Thoracic aorta (tissue), 2 donors: Measurements from ENCODE around the gene SNRNP40. TPM values are rescaled to one million over a fixed set of nuclear protein-coding genes. Genes with fewer than 3 reads are reported as not detected.

Experiments used
- ATAC-seq: fragments of 150-250 bp; one replicate; pipeline ENCODE4 v1.8.0; 2017; ENCODE audit warnings: low read depth; ENCODE audit not compliant: insufficient number of reproducible peaks, low FRiP score
- DNase-seq: peaks from one replicate; pipeline ENCODE4 v3.0.0-alpha.2; 2020; ENCODE audit warnings: low spot score
- H3K27ac ChIP-seq, 2 donors: fragments of 200-600 bp; sonication (generic); 1 replicate in 1 of 2; 2 replicates in 1 of 2; pipeline ENCODE4 v1.5.1; 2016; ENCODE audit warnings: mild to moderate bottlenecking in 2 of 2, moderate library complexity in 2 of 2
- H3K27me3 ChIP-seq: fragments of 200-600 bp; sonication (generic); replicated peaks from 2 replicates; pipeline ENCODE4 v1.6.0; 2016; ENCODE audit warnings: mild to moderate bottlenecking; ENCODE audit not compliant: insufficient read depth
- H3K36me3 ChIP-seq: fragments of 200-600 bp; sonication (generic); one replicate; pipeline ENCODE4 v1.5.1; 2016
- H3K4me1 ChIP-seq, 2 donors: fragments of 200-600 bp; sonication (generic); 1 replicate in 1 of 2; 2 replicates in 1 of 2; pipeline versions ENCODE4 v1.5.1 to v1.6.0; 2016; ENCODE audit warnings: low read depth in 2 of 2, mild to moderate bottlenecking in 1 of 2; ENCODE audit not compliant: control insufficient read depth in 1 of 2
- H3K4me3 ChIP-seq: fragments of 200-600 bp; sonication (generic); 2 replicates; pipeline ENCODE4 v1.5.1; 2016; ENCODE audit warnings: mild to moderate bottlenecking
- H3K9me3 ChIP-seq: fragments of 200-600 bp; sonication (generic); 2 replicates; pipeline ENCODE4 v1.5.1; 2016
- total RNA-seq, 2 donors: library from RNA; depleted of rRNA; stranded (reverse); fragments of >200 nt; gene quantifications; one replicate each; pipeline versions ENCODE4 v1.1.0 to v1.2.3, GENCODE V29; 2016
- TF ChIP-seq, protein P1 (sequence below): fragments of 200-600 bp; sonication (generic); IDR thresholded peaks from one replicate; pipeline ENCODE4 v1.5.1; 2019; ENCODE audit warnings: antibody characterized with exemption

SNRNP40 gene
- total RNA-seq, 2 donors from 2014 or later: 26.5 to 44.1 TPM

DNA sequence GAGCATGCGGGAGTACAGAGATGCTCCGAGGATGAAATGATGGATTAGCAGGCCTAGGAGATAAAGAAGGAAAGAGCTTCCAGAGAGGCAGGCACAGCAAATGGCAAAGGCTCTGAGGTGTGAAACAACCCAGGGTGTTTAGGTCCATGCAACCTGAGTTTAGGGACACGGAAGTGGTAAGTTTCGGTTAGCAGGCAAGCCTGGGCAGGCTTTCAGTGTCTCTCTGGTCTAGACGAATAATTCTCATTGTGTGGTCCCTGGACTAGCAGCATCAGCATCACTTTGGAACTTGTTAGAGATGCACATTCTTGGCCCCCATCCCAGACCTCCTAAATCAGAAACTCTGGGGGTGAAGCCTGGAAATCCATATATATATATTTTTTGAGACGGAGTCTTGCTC, 75.5 kb downstream of the SNRNP40 start:
- Histone ChIP-seq H3K4me1 (no peaks in the 10 kb centered on the region), H3K27ac (no peak overlapping the region), H3K4me3 (no peak overlapping the region), H3K9me3 (no peaks in the 10 kb centered on the region), H3K27me3 (no peaks in the 10 kb centered on the region), H3K36me3 (no peaks in the 10 kb centered on the region)
- TF ChIP-seq, protein P1, sequence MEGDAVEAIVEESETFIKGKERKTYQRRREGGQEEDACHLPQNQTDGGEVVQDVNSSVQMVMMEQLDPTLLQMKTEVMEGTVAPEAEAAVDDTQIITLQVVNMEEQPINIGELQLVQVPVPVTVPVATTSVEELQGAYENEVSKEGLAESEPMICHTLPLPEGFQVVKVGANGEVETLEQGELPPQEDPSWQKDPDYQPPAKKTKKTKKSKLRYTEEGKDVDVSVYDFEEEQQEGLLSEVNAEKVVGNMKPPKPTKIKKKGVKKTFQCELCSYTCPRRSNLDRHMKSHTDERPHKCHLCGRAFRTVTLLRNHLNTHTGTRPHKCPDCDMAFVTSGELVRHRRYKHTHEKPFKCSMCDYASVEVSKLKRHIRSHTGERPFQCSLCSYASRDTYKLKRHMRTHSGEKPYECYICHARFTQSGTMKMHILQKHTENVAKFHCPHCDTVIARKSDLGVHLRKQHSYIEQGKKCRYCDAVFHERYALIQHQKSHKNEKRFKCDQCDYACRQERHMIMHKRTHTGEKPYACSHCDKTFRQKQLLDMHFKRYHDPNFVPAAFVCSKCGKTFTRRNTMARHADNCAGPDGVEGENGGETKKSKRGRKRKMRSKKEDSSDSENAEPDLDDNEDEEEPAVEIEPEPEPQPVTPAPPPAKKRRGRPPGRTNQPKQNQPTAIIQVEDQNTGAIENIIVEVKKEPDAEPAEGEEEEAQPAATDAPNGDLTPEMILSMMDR: no peak
- ATAC-seq (no peak), DNase-seq (no peak)

DNA sequence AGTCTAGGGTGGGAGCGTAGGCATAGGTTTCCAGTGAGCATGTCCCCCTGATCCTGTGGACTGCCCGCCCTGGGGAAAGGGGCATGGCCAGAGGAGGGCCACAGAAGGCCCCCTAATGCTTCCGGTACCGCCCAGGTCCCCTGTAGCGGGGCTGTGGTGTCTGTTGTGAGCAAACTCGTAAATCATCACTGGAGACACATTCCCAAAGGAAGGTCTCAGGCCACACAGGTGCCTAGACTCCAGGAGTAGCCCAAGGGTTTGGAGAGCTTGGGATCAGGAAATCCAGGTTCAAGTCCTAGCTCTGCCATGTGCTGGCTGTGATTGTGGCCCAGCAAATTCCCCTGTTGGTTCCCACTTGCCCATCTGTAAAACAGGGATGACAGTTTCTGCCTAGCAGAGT, 77.1 kb downstream of the SNRNP40 start:
- H3K27me3 ChIP-seq: no peaks in the 10 kb centered on the region
- ATAC-seq (no peak), DNase-seq (no peak)
- no peaks in the 10 kb centered on the region for H3K9me3 ChIP-seq
- H3K4me3 ChIP-seq: no peak overlapping the region
- no peaks in the 10 kb centered on the region for H3K36me3 ChIP-seq
- H3K4me1 ChIP-seq: no peaks in the 10 kb centered on the region
- TF ChIP-seq, protein P1: no peak
- no peak overlapping the region for H3K27ac ChIP-seq

DNA sequence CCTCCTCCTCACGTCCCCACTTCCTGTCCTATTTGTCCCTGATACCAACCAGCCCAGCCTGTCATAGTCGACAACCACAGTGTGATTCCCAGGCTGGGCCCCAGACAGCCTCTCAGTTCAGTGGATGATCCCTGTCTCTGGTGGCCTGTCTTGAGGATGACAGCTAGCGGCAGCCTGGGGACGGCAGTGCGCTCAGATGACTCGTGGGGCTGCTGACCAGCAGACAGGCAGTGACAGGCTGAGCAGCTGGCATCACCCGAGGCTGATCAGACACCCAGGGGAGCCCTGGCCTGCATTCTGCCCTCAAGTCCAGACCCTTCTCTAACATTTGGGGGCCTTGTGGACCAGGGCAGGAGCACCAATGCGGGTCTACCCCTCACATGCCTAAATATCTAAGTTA, 77.9 kb downstream of the SNRNP40 start:
- no peak overlapping the region for H3K4me3 ChIP-seq
- ATAC-seq: no peak
- TF ChIP-seq, protein P1: no peak

DNA sequence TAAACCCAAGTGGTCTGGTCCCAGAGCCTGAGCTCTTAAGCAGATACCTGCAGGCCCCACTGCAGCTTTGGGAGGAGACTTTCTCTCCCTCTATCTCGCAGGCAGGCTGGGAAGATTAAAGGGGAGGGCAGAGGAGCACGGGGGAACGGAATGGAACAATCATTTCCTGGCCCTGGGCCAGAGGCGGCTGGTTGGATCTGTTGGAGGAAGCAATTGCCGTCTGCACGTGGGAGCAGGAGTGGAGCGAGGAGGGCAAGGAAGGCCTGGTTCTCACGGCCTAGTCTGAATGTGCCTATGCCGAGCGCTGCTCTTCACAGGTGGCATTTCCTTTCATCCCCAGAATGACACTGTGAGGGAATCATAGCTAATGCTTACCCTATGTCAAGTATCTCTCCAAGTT, 80.6 kb downstream of the SNRNP40 start:
- H3K9me3 ChIP-seq: no peaks in the 10 kb centered on the region
- DNase-seq (no peak), ATAC-seq (no peak)
- no peaks in the 10 kb centered on the region for H3K4me1 ChIP-seq
- no peaks in the 10 kb centered on the region for H3K36me3 ChIP-seq
- TF ChIP-seq, protein P1: no peak
- H3K4me3 ChIP-seq: no peak overlapping the region
- H3K27ac ChIP-seq: no peak overlapping the region
- H3K27me3 ChIP-seq: no peaks in the 10 kb centered on the region

More for the DNA sequence above, 77.9 kb downstream of the SNRNP40 start:
- no peak for DNase-seq
- Histone ChIP-seq H3K27me3 (no peaks in the 10 kb centered on the region), H3K36me3 (no peaks in the 10 kb centered on the region), H3K27ac (no peak overlapping the region), H3K4me1 (no peaks in the 10 kb centered on the region), H3K9me3 (no peaks in the 10 kb centered on the region)

DNA sequence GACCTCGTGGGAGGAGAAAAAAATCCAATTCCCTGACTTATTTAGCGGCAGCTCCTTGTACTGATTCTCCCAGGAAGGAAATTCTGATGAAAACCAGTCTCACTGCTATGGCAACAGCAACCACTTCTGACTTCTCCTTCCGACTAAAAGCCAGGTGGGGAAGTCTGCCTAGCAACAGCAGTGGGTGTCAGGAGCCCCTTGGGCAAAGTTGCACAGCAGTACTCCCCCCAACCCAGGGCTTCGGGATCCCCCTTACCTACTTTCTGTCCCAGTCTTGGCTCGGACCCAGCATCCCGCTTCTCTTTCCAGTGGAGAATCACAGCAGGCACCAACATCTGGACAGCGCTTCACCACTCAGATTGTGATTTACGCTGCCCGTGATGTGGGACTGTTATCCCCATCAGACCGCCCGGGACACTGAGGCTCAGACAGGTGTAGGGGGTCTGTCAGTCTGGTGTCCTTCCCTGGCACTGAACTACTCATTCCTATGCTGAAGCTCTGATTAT, 81.5 kb downstream of the SNRNP40 start:
- no peaks in the 10 kb centered on the region for H3K27me3 ChIP-seq
- H3K27ac ChIP-seq: no peak overlapping the region
- no peaks in the 10 kb centered on the region for H3K9me3 ChIP-seq
- no peak overlapping the region for H3K4me3 ChIP-seq
- DNase-seq (no peak), ATAC-seq (no peak)
- H3K36me3 ChIP-seq: no peaks in the 10 kb centered on the region
- TF ChIP-seq, protein P1: no peak
- H3K4me1 ChIP-seq: no peaks in the 10 kb centered on the region
